SU-DHL-6 (cell line): ENCODE measurements around the gene ARHGEF4.

Experiments
- H2AFZ ChIP-seq: fragments of 200-600 bp; sonication (generic); 2 replicates; pipeline ENCODE4 v1.6.1; 2014; ENCODE audit warnings: low read depth, mild to moderate bottlenecking, moderate library complexity, mixed read lengths, antibody characterized with exemption, low read length; ENCODE audit not compliant: severe bottlenecking
- H3F3A ChIP-seq: fragments of 200-600 bp; shearing (Covaris generic); 2 replicates; pipeline ENCODE4 v1.6.0; 2016; ENCODE audit warnings: antibody characterized with exemption, mild to moderate bottlenecking; ENCODE audit not compliant: insufficient read depth
- H3K27ac ChIP-seq: fragments of 200-600 bp; sonication (generic); 2 replicates; pipeline ENCODE4 v1.5.1; 2016; ENCODE audit warnings: low read depth, mild to moderate bottlenecking, low read length, moderate library complexity, mixed read lengths
- H3K27me3 ChIP-seq: fragments of 200-600 bp; sonication (generic), shearing (Covaris generic); 2 replicates; pipeline ENCODE4 v1.6.0; 2014; ENCODE audit warnings: mild to moderate bottlenecking, low read length
- H3K36me3 ChIP-seq: fragments of 200-600 bp; sonication (generic); 2 replicates; pipeline ENCODE4 v1.6.1; 2014; ENCODE audit warnings: mild to moderate bottlenecking, low read length, mixed read lengths
- H3K4me2 ChIP-seq: fragments of 300-600, 200-600 bp; shearing (Covaris generic), sonication (generic); 2 replicates; pipeline ENCODE4 v1.6.0; 2014; ENCODE audit warnings: low read length, low read depth, mild to moderate bottlenecking; ENCODE audit not compliant: poor library complexity, severe bottlenecking
- H3K4me3 ChIP-seq: fragments of 200-600 bp; sonication (generic); 2 replicates; pipeline ENCODE4 v1.5.1; 2014; ENCODE audit warnings: antibody characterized with exemption, low read length, mild to moderate bottlenecking, mixed read lengths; ENCODE audit not compliant: insufficient read depth, poor library complexity, severe bottlenecking
- H3K79me2 ChIP-seq: fragments of 200-600 bp; sonication (generic); 2 replicates; pipeline ENCODE4 v1.6.1; 2014; ENCODE audit warnings: mild to moderate bottlenecking, low read length, moderate library complexity; ENCODE audit not compliant: insufficient read depth
- H3K9ac ChIP-seq: fragments of 200-600 bp; sonication (generic); 2 replicates; pipeline ENCODE4 v1.7.0; 2014; ENCODE audit warnings: mild to moderate bottlenecking, low read length
- H3K9me2 ChIP-seq: fragments of 200-600 bp; sonication (generic); replicated peaks from 2 replicates; pipeline ENCODE4 v1.6.1; 2014; ENCODE audit warnings: low read length; ENCODE audit not compliant: insufficient read depth
- H3K9me3 ChIP-seq: fragments of 200-600 bp; sonication (generic); 2 replicates; pipeline ENCODE4 v1.6.1; 2014; ENCODE audit warnings: low read length, mixed read lengths; ENCODE audit not compliant: insufficient read depth
- H4K20me1 ChIP-seq: fragments of 200-600 bp; sonication (generic); 2 replicates; pipeline ENCODE4 v1.6.1; 2014; ENCODE audit warnings: low read depth, mild to moderate bottlenecking, antibody characterized with exemption, low read length, moderate library complexity, mixed read lengths
- EZH2phosphoT487 ChIP-seq: fragments of 200-600 bp; sonication (generic), shearing (Covaris generic); conservative IDR thresholded peaks from 2 replicates; pipeline ENCODE4 v1.6.1; 2018; ENCODE audit warnings: mild to moderate bottlenecking, antibody characterized with exemption, low read length, moderate library complexity, mixed read lengths
- TF ChIP-seq, protein P1 (sequence below): fragments of 200-600 bp; sonication (generic); IDR thresholded peaks from one replicate; pipeline ENCODE4 v1.5.1; 2017; ENCODE audit warnings: antibody characterized with exemption, mild to moderate bottlenecking, low read length, moderate library complexity; ENCODE audit not compliant: insufficient read depth, poor library complexity, severe bottlenecking

Gene ARHGEF4

DNA sequence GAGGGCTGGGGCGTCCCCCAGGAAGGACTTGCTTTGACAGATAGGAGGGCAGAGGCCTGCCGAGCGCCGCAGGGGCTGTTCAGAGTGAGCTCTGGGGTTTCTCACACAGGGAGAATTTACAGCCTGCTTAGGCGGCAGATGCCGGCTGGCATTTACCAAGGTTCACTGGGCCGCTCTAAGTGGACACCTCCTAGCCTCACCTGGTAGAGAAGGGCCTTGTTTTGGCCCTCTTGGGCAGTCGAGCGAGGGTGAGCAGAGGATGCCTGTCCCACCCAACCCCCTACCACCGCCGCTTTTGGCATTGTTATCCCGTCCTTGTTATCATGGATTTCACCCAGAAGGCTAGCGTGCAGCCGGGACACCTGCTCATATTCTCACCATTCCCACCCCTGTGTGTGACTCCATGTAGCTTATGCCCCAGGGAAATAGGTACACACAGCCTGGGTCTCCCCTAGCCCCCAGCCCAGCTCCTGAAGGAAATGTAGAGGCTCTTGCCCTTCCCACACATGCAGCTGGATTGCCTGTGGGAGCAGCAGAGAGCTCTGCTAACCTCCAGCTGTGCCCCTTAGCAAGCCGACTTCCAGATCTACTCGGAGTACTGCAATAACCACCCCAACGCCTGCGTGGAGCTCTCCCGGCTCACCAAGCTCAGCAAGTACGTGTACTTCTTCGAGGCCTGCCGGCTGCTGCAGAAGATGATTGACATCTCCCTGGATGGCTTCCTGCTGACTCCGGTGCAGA lies 204.1 kb downstream of the ARHGEF4 start:
- no peaks in the 10 kb centered on the region for H3K9me2 ChIP-seq
- no peaks in the 10 kb centered on the region for H4K20me1 ChIP-seq
- H3F3A ChIP-seq, result no peaks in the 10 kb centered on the region
- no peak overlapping the region for H2AFZ ChIP-seq
- H3K27ac ChIP-seq, result no peak overlapping the region
- H3K27me3 ChIP-seq, result no peaks in the 10 kb centered on the region
- H3K4me2 ChIP-seq, result no peak overlapping the region
- no peaks in the 10 kb centered on the region for H3K36me3 ChIP-seq
- H3K79me2 ChIP-seq, result no peaks in the 10 kb centered on the region
- H3K9ac ChIP-seq, result no peak overlapping the region
- no peaks in the 10 kb centered on the region for H3K9me3 ChIP-seq
- TF ChIP-seq, protein P1, sequence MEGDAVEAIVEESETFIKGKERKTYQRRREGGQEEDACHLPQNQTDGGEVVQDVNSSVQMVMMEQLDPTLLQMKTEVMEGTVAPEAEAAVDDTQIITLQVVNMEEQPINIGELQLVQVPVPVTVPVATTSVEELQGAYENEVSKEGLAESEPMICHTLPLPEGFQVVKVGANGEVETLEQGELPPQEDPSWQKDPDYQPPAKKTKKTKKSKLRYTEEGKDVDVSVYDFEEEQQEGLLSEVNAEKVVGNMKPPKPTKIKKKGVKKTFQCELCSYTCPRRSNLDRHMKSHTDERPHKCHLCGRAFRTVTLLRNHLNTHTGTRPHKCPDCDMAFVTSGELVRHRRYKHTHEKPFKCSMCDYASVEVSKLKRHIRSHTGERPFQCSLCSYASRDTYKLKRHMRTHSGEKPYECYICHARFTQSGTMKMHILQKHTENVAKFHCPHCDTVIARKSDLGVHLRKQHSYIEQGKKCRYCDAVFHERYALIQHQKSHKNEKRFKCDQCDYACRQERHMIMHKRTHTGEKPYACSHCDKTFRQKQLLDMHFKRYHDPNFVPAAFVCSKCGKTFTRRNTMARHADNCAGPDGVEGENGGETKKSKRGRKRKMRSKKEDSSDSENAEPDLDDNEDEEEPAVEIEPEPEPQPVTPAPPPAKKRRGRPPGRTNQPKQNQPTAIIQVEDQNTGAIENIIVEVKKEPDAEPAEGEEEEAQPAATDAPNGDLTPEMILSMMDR, result no peak
- TF ChIP-seq EZH2phosphoT487, result no peak
- no peak overlapping the region for H3K4me3 ChIP-seq

GRCh38 chr2:131041402-131042147 lies 204.9 kb downstream of the ARHGEF4 start:
- Histone ChIP-seq H3K4me2 (no peak overlapping the region), H3K36me3 (no peaks in the 10 kb centered on the region), H3F3A (no peaks in the 10 kb centered on the region), H3K27me3 (no peaks in the 10 kb centered on the region), H2AFZ (no peak overlapping the region), H3K9me2 (no peaks in the 10 kb centered on the region), H3K9ac (no peak overlapping the region), H3K9me3 (no peaks in the 10 kb centered on the region), H3K79me2 (no peaks in the 10 kb centered on the region), H3K4me3 (no peak overlapping the region), H4K20me1 (no peaks in the 10 kb centered on the region), H3K27ac (no peak overlapping the region)
- TF ChIP-seq, protein P1, result no peak
- no peak for TF ChIP-seq EZH2phosphoT487

DNA sequence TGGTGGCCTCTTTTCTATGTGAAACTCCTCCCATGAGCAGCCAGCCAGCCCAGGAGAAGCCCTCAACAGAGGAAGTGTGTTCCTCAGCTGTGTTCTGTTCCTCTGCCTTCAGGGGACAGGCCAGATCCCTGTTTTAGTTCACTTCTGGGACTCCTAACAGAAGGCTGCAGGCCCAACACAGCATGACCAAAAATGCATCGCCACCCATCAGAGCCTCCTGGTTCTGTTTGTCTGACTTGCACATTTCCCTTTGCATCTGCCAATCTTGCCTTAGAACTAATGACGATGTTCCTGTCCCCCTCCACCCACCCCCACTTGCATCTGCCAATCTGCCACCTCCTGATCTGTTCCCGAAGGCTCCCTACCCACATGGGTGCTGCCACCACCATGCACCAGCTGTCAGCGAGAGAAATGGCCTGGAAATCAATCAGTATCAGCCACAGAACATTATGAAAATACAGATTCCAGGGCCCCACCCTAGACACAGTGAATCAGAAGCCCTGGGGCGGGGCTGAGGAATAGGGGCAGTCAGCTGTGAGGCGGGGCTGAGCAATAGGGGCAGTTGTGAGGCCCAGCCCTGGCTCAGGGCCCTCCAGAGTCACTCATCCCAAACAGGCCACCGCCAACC lies 205.5 kb downstream of the ARHGEF4 start:
- Histone ChIP-seq H3K9ac (no peak overlapping the region), H3K9me3 (no peaks in the 10 kb centered on the region), H4K20me1 (no peaks in the 10 kb centered on the region), H3K9me2 (no peaks in the 10 kb centered on the region), H2AFZ (no peak overlapping the region), H3K79me2 (no peaks in the 10 kb centered on the region), H3K27ac (no peak overlapping the region), H3F3A (no peaks in the 10 kb centered on the region), H3K4me2 (no peak overlapping the region), H3K4me3 (no peak overlapping the region), H3K27me3 (no peaks in the 10 kb centered on the region), H3K36me3 (no peaks in the 10 kb centered on the region)
- TF ChIP-seq, protein P1, result no peak
- no peak for TF ChIP-seq EZH2phosphoT487
